ENCODE measurements around the gene LENG8. TPM values are rescaled to one million over a fixed set of nuclear protein-coding genes. Genes with fewer than 3 reads are reported as not detected.
A peak's percentile ranks its signal among the peaks of the same experiment; 100 is the strongest.

LENG8 gene
- total RNA-seq, 2 donors from 2014 or later: 221 to 283 TPM

- peaks cover 19 to 37% of the 10 kb centered on the region in 2 donors for H3K36me3 Mint-ChIP-seq (ENCODE audit: insufficient read depth in 2 of 2)
- no peak for DNase-seq
- peaks cover 20% of the 10 kb centered on the region for H3K4me1 Mint-ChIP-seq (ENCODE audit: low read depth)
These were observed 5.2 kb downstream of the LENG8 start for GRCh38 chr19:54453921-54454780.

DNA sequence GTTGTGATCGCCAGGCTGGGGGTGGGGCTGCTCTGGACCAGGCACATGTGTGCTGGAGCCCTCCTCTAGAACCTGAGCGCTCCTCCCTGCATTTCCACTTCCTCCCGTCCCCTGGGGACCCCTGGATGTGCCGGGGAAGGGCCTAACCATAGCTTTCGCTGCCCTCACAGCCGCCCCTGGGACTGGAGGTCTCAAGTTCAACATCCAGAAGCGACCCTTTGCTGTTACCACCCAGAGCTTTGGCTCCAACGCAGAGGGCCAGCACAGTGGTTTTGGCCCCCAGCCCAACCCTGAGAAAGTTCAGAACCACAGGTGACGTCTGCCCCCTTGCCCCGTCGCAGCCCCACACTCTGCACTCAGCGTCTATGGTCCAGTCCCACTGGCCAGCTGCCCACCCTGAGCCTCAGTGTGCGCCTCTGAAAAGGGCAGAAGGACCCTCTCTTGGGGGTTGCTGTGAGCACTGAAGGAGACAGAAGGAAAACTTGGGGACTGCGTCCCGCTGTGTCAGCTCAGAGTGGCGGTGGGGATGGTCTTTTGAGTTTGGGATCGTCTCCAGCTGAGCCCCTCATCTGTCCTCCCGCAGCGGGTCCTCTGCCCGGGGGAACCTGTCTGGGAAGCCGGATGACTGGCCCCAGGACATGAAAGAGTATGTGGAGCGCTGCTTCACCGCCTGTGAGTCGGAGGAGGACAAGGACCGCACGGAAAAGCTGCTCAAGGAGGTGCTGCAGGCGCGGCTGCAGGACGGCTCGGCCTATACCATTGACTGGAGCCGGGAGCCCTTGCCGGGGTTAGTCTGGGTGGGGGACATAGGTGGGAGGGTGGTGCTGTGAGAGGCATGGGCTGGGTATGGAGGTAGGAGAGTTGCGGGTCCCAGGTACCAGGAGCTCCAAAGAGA lies 6.0 kb downstream of the LENG8 start:
- Mint-ChIP-seq H3K4me1 (ENCODE audit: low read depth) (peaks cover 26% of the 10 kb centered on the region), H3K9me3 (no peaks in the 10 kb centered on the region), H3K4me3 (no peak overlapping the region), H3K27me3 (ENCODE audit: low read depth) (no peaks in the 10 kb centered on the region), H3K36me3 (ENCODE audit: insufficient read depth in 2 of 2) (peaks cover 15 to 32% of the 10 kb centered on the region in 2 donors), H3K27ac (no peak overlapping the region)
- DNase-seq: no peak
- ATAC-seq (replicated peaks in 1 of 2): no peak

More at GRCh38 chr19:54453921-54454780, 5.2 kb downstream of the LENG8 start:
- ATAC-seq (replicated peaks in 1 of 2): no peak
- H3K9me3 Mint-ChIP-seq: no peaks in the 10 kb centered on the region
- H3K4me3 Mint-ChIP-seq: no peak overlapping the region
- no peak overlapping the region for H3K27ac Mint-ChIP-seq
- H3K27me3 Mint-ChIP-seq (ENCODE audit: low read depth): no peaks in the 10 kb centered on the region

GRCh38 chr19:54455786-54456422 lies 6.9 kb downstream of the LENG8 start:
- DNase-seq (no peak), ATAC-seq (replicated peaks in 1 of 2) (no peak)
- Mint-ChIP-seq H3K27ac (no peak overlapping the region), H3K4me1 (ENCODE audit: low read depth) (peaks cover 18% of the 10 kb centered on the region), H3K36me3 (ENCODE audit: insufficient read depth in 2 of 2) (peaks cover 13 to 26% of the 10 kb centered on the region in 2 donors), H3K4me3 (no peak overlapping the region), H3K27me3 (ENCODE audit: low read depth) (no peaks in the 10 kb centered on the region), H3K9me3 (no peaks in the 10 kb centered on the region)

DNA sequence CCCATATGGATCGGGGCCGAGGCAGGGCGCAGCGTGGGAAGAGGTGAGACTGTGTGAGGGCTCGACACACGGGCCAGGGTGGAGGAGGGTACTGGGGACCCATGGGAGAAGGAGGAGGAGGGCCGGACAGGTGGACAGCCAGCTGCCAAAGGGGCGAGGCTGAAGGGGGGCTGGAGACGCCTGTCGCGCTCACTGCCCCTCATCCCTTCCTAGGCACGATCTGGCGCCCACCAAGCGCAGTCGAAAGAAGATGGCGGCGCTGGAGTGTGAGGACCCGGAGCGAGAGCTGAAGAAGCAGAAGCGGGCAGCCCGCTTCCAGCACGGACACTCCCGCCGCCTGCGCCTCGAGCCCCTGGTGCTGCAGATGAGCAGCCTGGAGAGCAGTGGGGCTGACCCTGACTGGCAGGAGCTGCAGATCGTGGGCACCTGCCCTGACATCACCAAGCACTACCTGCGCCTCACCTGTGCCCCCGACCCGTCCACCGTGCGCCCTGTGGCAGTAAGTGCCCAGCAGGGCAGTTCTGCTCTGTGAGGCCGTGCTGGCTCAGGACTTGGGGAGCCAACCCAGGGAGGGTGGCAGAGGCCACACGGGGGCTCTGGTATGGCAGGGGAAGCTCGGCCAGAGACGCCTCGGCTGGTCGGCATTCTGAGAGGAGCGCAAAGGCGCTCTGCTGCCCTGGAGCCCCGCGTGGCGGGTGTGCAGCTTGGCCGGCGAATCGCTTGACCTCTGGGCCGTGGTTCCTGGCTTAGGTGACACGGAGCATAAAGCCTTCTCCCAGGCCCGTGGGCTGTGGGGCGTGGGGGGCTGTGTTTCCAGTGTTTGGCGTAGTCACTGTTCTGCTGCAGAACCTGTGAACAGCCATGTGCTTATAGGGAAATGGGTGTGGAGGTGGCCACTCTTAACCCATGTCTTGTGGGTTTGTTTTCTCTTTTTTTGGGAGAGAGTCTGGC lies 7.7 kb downstream of the LENG8 start:
- no peaks in the 10 kb centered on the region for H3K9me3 Mint-ChIP-seq
- DNase-seq (no peak), ATAC-seq (replicated peaks in 1 of 2) (no peak)
- H3K27ac Mint-ChIP-seq: no peak overlapping the region
- H3K27me3 Mint-ChIP-seq (ENCODE audit: low read depth): no peaks in the 10 kb centered on the region
- peaks cover 19% of the 10 kb centered on the region for H3K4me1 Mint-ChIP-seq (ENCODE audit: low read depth)
- peaks cover 10 to 24% of the 10 kb centered on the region in 2 donors for H3K36me3 Mint-ChIP-seq (ENCODE audit: insufficient read depth in 2 of 2)
- no peak overlapping the region for H3K4me3 Mint-ChIP-seq

- Mint-ChIP-seq H3K4me3 (no peak overlapping the region), H3K27me3 (ENCODE audit: low read depth) (no peaks in the 10 kb centered on the region), H3K9me3 (no peaks in the 10 kb centered on the region), H3K36me3 (ENCODE audit: insufficient read depth in 2 of 2) (peaks cover 9 to 23% of the 10 kb centered on the region in 2 donors), H3K27ac (no peak overlapping the region), H3K4me1 (ENCODE audit: low read depth) (peaks cover 27% of the 10 kb centered on the region)
- DNase-seq (no peak), ATAC-seq (replicated peaks in 1 of 2) (no peak)
These were observed 9.0 kb downstream of the LENG8 start for GRCh38 chr19:54457773-54458647.

GRCh38 chr19:54458648-54459281 lies 9.8 kb downstream of the LENG8 start:
- H3K27me3 Mint-ChIP-seq (ENCODE audit: low read depth): no peaks in the 10 kb centered on the region
- H3K4me3 Mint-ChIP-seq: no peak overlapping the region
- no peaks in the 10 kb centered on the region for H3K9me3 Mint-ChIP-seq
- no peak for DNase-seq
- ATAC-seq (replicated peaks in 1 of 2): no peak
- H3K27ac Mint-ChIP-seq: no peak overlapping the region
- H3K4me1 Mint-ChIP-seq (ENCODE audit: low read depth): peaks cover 27% of the 10 kb centered on the region
- peaks cover 9 to 20% of the 10 kb centered on the region in 2 donors for H3K36me3 Mint-ChIP-seq (ENCODE audit: insufficient read depth in 2 of 2)

GRCh38 chr19:54459282-54460229 lies 10.6 kb downstream of the LENG8 start:
- H3K4me3 Mint-ChIP-seq: no peak overlapping the region

GRCh38 chr19:54460230-54461005 lies 11.4 kb downstream of the LENG8 start:
- no peak for DNase-seq
- H3K4me3 Mint-ChIP-seq: no peak overlapping the region
- no peaks in the 10 kb centered on the region for H3K27me3 Mint-ChIP-seq (ENCODE audit: low read depth)
- H3K4me1 Mint-ChIP-seq (ENCODE audit: low read depth): peaks cover 32% of the 10 kb centered on the region
- no peaks in the 10 kb centered on the region for H3K9me3 Mint-ChIP-seq
- H3K36me3 Mint-ChIP-seq (ENCODE audit: insufficient read depth in 2 of 2): peaks cover 9 to 19% of the 10 kb centered on the region in 2 donors
- ATAC-seq (replicated peaks in 1 of 2): no peak
- H3K27ac Mint-ChIP-seq: peak overlapping the region; percentile 48

More at GRCh38 chr19:54459282-54460229, 10.6 kb downstream of the LENG8 start:
- no peak for ATAC-seq (replicated peaks in 1 of 2)
- Mint-ChIP-seq H3K36me3 (ENCODE audit: insufficient read depth in 2 of 2) (peaks cover 9 to 20% of the 10 kb centered on the region in 2 donors), H3K4me1 (ENCODE audit: low read depth) (peaks cover 28% of the 10 kb centered on the region), H3K27me3 (ENCODE audit: low read depth) (no peaks in the 10 kb centered on the region), H3K9me3 (no peaks in the 10 kb centered on the region), H3K27ac (no peak overlapping the region)
- no peak for DNase-seq

GRCh38 chr19:54461210-54461609 lies 12.2 kb downstream of the LENG8 start:
- Mint-ChIP-seq H3K4me1 (ENCODE audit: low read depth) (peaks cover 36% of the 10 kb centered on the region), H3K4me3 (peak overlapping the region; percentile 79 to 85), H3K27ac (peak overlapping the region; percentile 79), H3K9me3 (no peaks in the 10 kb centered on the region), H3K36me3 (ENCODE audit: insufficient read depth in 2 of 2) (peaks cover 9 to 21% of the 10 kb centered on the region in 2 donors), H3K27me3 (ENCODE audit: low read depth) (no peaks in the 10 kb centered on the region)
- ATAC-seq (replicated peaks in 1 of 2) (no peak), DNase-seq (no peak)

- ATAC-seq (replicated peaks in 1 of 2): no peak
These were observed 12.6 kb downstream of the LENG8 start for GRCh38 chr19:54461613-54462012.

More at GRCh38 chr19:54461613-54462012, 12.6 kb downstream of the LENG8 start:
- Mint-ChIP-seq H3K9me3 (no peaks in the 10 kb centered on the region), H3K27me3 (ENCODE audit: low read depth) (no peaks in the 10 kb centered on the region), H3K4me1 (ENCODE audit: low read depth) (peaks cover 36% of the 10 kb centered on the region), H3K36me3 (ENCODE audit: insufficient read depth in 2 of 2) (peaks cover 9 to 20% of the 10 kb centered on the region in 2 donors), H3K27ac (peak overlapping the region; percentile 79), H3K4me3 (peak overlapping the region; percentile 79 to 85)
- DNase-seq: no peak

All from activated T-cell treated with anti-CD3 and anti-CD28 coated beads, Interleukin-2, amount 50 U/mL, for 72 hours (primary cell).